ENCODE results near the gene INPP4B.

The INPP4B gene

GRCh38 chr4:142281999-142282398 lies 564.1 kb downstream of the INPP4B start:
- DNase-seq: no peak

DNA sequence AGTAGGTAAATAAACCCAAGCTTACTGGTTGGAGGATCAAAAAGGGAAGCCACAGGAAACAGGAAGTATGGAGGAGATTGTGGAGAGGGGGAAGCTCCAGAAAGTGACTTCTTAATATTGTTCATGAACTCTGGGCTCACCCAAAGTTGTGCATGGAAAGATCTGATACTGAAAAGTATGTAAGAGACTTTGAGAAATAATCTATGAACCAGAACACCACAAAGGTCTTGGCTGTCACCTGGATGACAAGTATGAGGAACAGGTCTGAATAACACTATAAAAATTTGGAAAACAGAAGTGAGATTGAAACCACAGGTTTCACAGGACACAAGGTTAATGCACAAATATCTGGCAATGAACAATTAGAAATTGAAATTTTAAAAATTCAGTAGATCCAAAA lies 567.4 kb downstream of the INPP4B start:
- DNase-seq: no peak

DNA sequence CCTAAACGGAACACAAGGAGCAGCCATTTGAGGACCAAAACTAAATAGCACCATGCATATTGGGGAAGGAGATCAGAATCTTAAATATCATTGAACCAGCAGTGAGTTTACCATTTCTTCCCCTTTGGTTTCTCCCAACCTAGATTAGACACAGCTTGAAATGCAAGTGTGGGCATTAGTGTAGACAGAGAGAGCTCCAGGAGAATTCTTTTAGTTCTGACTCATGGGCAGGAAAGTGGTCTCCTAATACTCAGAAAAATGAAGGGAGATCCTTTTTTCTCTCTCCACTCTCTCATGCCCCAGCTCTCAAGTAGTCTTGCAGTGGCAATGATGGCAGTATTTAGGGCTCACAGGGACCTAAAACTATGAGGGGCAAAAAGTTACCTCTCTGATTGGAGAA lies 567.9 kb downstream of the INPP4B start:
- DNase-seq: no peak

GRCh38 chr4:142274137-142274536 lies 572.0 kb downstream of the INPP4B start:
- DNase-seq: no peak

DNA sequence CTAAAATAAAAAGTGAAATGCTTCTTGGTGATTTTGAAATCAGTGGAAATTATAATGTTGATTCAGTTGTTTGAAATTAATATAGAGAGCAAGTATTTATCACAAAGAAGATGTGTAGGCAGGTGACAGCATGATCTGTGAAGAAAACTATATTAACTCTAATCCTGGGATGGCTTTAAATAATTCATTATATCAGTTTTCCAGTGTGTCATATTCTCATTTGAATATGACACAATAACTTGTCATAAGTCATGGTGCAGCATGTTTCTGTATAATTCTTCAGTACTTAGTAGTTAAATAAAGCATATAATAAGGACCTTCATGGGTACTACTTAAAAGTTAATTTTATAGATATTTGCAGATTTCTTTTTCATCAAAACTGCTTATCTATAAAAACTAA lies 573.6 kb downstream of the INPP4B start:
- no peak for DNase-seq

GRCh38 chr4:142271832-142272231 lies 574.3 kb downstream of the INPP4B start:
- DNase-seq: no peak

- DNase-seq: no peak
These were observed 579.0 kb downstream of the INPP4B start for GRCh38 chr4:142267101-142267500.

DNA sequence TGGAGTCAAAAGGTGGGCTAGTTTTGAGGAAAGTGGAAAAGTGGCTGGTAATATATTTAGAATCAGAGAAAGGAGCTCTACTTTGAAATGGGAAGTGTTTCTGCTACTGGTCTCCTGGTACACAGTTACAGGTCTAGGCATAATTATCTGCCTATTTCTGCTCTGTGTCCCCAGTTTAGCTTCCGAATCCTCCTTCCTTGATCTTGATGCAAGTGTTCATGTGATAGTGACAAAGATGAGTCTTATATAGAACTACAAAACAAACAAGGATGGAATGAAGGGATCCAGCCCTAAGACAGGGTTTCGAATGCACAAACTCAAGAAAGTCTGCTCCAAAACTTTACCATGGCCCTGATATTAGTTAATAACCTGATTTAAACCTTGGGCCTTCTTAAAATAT lies 580.2 kb downstream of the INPP4B start:
- DNase-seq: no peak

GRCh38 chr4:142265536-142265935 lies 580.6 kb downstream of the INPP4B start:
- peak; percentile 21 for DNase-seq

GRCh38 chr4:142264961-142265360 lies 581.1 kb downstream of the INPP4B start:
- DNase-seq: no peak

GRCh38 chr4:142262956-142263355 lies 583.1 kb downstream of the INPP4B start:
- DNase-seq: no peak

DNA sequence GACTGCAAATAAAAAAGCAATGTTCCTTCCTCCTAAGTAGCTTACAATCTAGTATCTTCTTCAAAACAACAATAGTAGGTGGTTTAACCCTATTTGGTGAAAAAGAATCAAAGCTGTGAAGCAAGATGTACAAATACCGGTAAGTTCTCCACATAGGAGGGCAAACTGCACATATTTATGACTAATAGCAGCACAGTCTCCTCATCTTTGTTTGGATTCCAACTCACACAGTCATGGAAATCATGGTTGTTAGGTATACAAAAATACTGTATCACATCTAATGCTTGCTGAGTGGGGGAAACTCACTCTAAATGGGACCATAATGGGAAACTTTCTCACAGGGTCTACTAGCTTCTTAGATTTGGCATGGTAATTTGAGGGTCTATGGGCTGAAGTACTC lies 597.2 kb downstream of the INPP4B start:
- no peak for DNase-seq

DNA sequence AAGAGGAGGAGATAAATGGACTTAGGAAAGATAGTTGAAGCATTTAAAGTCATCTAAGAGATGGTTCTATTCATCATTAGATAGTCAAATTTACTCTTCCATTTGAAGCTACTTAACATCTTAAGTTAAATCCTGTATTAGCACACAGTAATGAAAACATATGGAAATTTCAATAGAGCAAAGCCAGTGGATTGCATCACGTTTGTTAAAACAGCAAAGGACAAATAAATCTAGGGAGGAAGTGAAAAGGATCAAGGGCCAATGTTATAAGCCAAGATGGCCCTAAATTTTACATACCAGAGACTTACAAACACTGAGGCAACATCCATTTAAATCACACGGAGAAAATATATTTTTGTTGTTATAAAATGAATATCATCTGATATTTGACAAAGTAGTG lies 602.8 kb downstream of the INPP4B start:
- DNase-seq: no peak

DNA sequence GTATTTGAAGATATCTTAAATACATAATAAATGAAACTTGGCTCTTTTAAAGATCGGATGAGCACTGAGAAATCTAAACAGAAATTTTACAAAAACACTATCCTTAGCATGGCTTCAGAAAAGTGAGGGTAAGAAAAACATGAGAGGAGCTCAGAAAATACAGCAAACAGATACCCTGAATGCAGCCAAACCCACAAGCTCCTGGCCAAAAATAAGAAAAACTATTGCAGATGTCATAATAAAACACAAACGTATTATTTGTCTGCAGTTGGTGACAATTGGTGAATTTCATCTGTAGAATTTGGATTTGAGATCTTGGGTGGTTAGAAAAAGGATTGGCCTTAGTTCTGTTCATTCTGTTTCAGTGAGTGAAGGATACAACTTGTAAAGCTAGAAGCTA lies 603.9 kb downstream of the INPP4B start:
- no peak for DNase-seq

DNA sequence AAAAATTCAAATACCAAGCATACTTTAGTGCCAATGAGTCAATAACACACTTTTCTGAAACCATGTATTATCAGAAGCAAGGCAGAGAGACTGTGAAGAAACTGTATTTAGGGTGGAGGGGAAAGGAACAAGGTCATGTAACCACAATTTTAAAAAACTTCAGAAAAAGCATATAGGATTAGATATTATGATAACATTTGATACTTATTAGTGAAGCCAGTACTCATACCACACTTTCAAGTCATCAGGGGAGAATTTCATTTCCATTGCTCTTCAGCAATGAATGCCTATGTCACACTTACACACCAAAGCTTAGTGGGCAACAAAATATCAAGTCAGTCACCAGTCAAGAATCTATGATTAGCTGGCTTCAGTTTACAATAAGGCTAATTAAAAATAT lies 607.5 kb downstream of the INPP4B start:
- no peak for DNase-seq

DNA sequence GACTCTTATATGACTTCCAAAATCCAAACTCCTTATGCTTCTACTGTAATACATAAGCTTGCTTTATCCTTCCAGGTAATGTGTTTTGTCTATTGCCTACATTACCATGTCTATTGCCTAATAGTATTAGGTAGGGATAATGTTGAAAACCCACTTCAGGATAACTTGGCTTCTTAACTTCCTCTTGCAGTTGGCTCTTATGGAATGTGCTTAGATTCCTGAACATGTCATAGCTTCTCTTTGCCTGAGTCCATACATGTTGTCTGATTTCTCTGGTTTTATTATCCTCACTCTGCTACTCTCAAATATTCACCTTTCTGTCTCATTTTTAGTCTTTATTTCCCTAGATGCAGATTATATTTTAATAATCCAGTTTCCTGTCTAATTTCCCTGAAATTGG lies 609.8 kb downstream of the INPP4B start:
- no peak for DNase-seq

DNA sequence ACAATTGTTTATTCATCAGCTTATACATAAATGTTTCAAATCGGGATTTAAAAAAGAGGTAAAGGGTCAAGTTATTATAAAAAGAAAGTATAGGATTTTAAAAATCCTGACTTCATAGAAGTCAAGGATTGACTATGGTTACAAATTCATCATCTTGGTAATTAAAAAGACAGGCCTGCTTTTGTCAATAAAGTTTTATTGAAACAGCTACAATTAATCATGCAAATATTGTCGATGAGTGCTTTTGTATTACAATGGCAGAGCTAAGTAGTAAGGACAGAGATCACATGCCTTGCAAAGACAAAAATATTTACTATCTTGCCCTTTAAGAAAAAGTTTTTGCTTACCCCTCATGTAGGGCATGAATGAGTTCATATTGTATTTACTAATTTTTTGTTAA lies 614.3 kb downstream of the INPP4B start:
- DNase-seq: no peak

DNA sequence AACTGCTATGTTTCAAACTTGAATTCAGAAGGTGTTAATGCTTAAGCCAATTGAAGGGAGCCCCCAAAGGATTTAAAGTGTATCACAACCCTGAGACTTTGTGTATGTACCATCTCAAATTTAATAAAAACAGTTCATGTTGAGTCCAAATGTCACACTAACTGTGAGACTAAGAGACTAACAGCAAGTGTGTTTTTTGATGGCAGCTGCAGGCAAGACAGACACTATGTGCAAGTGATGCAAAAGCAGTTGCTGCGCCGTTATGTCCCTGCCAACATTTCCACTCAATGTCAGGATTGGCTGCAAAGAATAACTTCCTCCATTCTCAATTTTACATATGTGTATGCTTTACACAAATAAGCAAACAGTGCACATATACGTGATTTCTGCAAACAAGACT lies 615.1 kb downstream of the INPP4B start:
- no peak for DNase-seq

DNA sequence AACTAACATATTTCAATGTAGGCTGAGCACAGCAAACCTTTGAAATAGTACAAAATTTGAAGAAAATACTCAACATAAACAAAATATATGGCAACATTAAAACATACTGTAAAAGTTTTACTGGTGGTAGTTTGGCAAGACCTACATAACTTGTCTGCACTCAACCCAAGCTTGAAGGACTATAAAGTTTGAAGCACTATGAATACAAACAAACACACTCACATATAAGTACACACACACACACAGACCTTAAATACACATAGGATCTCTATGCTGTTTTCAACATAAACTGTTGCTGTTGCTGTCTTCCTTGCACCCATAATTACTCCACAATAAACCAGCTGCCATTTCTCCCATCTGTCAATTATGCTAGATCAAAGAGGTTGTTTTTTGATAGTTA lies 620.1 kb downstream of the INPP4B start:
- no peak for DNase-seq

DNA sequence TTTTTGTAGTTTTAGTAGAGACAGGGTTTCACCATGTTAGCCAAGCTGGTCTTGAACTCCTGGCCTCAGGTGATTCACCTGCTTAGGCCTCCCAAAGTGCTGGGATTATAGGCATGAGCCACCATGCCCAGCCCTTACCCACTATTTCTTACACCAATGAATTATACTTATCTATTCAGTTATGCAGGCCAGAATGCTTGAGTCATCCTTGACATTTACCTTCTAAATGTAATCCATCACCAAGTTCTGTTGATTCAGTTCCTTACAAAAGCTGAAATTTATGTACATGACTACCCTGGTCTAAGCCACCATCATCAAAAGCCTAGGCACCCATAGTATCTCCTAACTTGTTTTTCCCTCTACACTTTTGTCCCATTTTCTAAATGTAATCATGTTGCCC lies 624.0 kb downstream of the INPP4B start:
- no peak for DNase-seq

GRCh38 chr4:142218726-142219125 lies 627.4 kb downstream of the INPP4B start:
- DNase-seq: no peak

GRCh38 chr4:142211444-142211843 lies 634.7 kb downstream of the INPP4B start:
- DNase-seq: no peak

DNA sequence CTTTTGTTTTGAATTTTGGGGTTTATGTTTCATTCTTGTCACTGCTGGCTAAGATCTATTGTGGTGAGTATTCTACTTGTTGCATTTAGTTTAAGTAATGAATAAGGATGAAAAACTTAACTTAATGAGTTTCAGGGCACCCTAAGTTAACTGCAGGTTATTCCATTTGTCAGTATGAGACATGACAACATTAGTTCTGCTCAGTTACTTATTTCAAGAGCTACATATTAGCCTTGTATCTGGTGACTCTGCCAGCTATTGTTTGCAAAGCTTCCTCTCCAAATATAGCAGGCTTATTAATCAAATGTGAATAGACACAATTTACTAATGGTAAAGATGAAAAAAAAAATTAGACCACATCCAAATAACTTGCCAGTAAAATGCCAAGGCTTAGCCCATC lies 642.6 kb downstream of the INPP4B start:
- DNase-seq: no peak

- DNase-seq: no peak
These were observed 643.4 kb downstream of the INPP4B start for GRCh38 chr4:142202404-142203332.

GRCh38 chr4:142201041-142201440 lies 645.1 kb downstream of the INPP4B start:
- DNase-seq: no peak

Data from activated naive CD4-positive, alpha-beta T cell treated with Interleukin-2 at 50 U/mL for 16 hours (primary cell).